HepG2 (cell line): ENCODE data around the gene MXRA7. TPM values are rescaled to one million over a fixed set of nuclear protein-coding genes. Genes with fewer than 3 reads are reported as not detected.

Experiments
- AKAP8 ChIP-seq: sonication (generic); formaldehyde crosslinking; IDR thresholded peaks from 2 replicates; pipeline ENCODE4 v1.5.1; 2020; ENCODE audit warnings: mild to moderate bottlenecking, missing genetic modification reagents
- CTCF ChIP-seq: sonication (generic); formaldehyde crosslinking; IDR thresholded peaks from 2 replicates; pipeline ENCODE4 v1.5.0; 2020; ENCODE audit warnings: mild to moderate bottlenecking, missing genetic modification reagents, moderate library complexity
- EHMT2 ChIP-seq: fragments of 200-600 bp; sonication (generic); IDR thresholded peaks from 2 replicates; pipeline ENCODE4 v1.7.0; 2017; ENCODE audit warnings: antibody characterized with exemption, low read depth, low read length, borderline replicate concordance
- HES4 ChIP-seq: sonication (generic); formaldehyde crosslinking; IDR thresholded peaks from 2 replicates; pipeline ENCODE4 v1.9.0; 2021; ENCODE audit warnings: mild to moderate bottlenecking, missing genetic modification reagents, borderline replicate concordance
- HNRNPL ChIP-seq: fragments of 200-400 bp; formaldehyde crosslinking; IDR thresholded peaks from 2 replicates; pipeline ENCODE4 v1.6.1; 2017; ENCODE audit warnings: mild to moderate bottlenecking, low read depth, low read length
- MTERF4 ChIP-seq: sonication (generic); formaldehyde crosslinking; IDR thresholded peaks from 2 replicates; pipeline ENCODE4 v1.8.0; 2023; ENCODE audit warnings: mild to moderate bottlenecking, missing genetic modification reagents
- NR0B2 ChIP-seq: sonication (generic); formaldehyde crosslinking; IDR thresholded peaks from 2 replicates; pipeline ENCODE4 v1.4.0; 2020; ENCODE audit warnings: mild to moderate bottlenecking, missing genetic modification reagents
- RAD21 ChIP-seq: fragments of 450-650 bp; formaldehyde crosslinking; IDR thresholded peaks from 2 replicates; pipeline ENCODE4 v1.5.0; 2020; ENCODE audit warnings: mild to moderate bottlenecking
- RARA ChIP-seq: IDR thresholded peaks from 2 replicates; pipeline ENCODE4 v1.6.1; 2016; ENCODE audit warnings: missing genetic modification reagents, missing compliant biosample characterization
- ZNF672 ChIP-seq: sonication (generic); formaldehyde crosslinking; IDR thresholded peaks from 2 replicates; pipeline ENCODE4 v1.8.1; 2022; ENCODE audit warnings: missing genetic modification reagents
- polyA plus RNA-seq, 8 experiments: library from polyadenylated mRNA; depleted of rRNA in 3 of 8; stranded (reverse) in 7 of 8; unstranded in 1 of 8; fragments of >200 nt; fragmentation: Illumina TruSeq in 4 of 8; extraction: Trizol in 4 of 8; gene quantifications; 2 replicates each; pipeline versions ENCODE4 v1.2.1 to v1.2.3, GENCODE V29; 2011 to 2016; ENCODE audit warnings: low read depth in 4 of 8, missing spikeins in 1 of 8, mixed read lengths in 1 of 8; ENCODE audit not compliant: insufficient read depth in 1 of 8
- total RNA-seq, 5 experiments: library from RNA; depleted of rRNA; stranded (reverse); fragments of >200 nt; fragmentation: Illumina TruSeq; extraction: Trizol; gene quantifications; 2 replicates each; pipeline ENCODE4 v1.2.3, GENCODE V29; 2016; ENCODE audit warnings: low read depth in 1 of 5

The MXRA7 gene
- total and polyA plus RNA-seq, 2 of the 13 experiments (the other 11 are each of a cell fraction or from before 2014, with no cell fraction given), result 44.8 to 112 TPM

GRCh38 chr17:76688165-76688622, 22.6 kb downstream of the MXRA7 start (continued):
- TF ChIP-seq CTCF (CRISPR knock-in tag) (peak; percentile 68), ZNF672 (CRISPR knock-in tag) (peak; percentile 73; the same call in 1 of the 2 replicates), AKAP8 (CRISPR knock-in tag) (peak; percentile 84; the same call in 1 of the 2 replicates), EHMT2 (no peak), HNRNPL (peak; percentile 45; the same call in 1 of the 2 replicates), HES4 (CRISPR knock-in tag) (0 out of 2 replicates have a peak, but pooled peaks have one; percentile 15), NR0B2 (CRISPR knock-in tag) (0 out of 2 replicates have a peak, but pooled peaks have one; percentile 11), MTERF4 (CRISPR knock-in tag) (0 out of 2 replicates have a peak, but pooled peaks have one; percentile 39), RARA (CRISPR knock-in tag) (peak; percentile 58; the same call in 1 of the 2 replicates), RAD21 (0 out of 2 replicates have a peak, but pooled peaks have one; percentile 30)
